Stimulated activated CD4-positive, alpha-beta T cell treated with anti-CD3 and anti-CD28 coated beads, Interleukin-15, amount 100 ng/mL, for 24 hours (primary cell): ENCODE data around the gene MCEMP1.

Source experiments
- DNase-seq: peaks from one replicate; pipeline ENCODE4 v3.0.0-alpha.2; 2020

The MCEMP1 gene

DNA sequence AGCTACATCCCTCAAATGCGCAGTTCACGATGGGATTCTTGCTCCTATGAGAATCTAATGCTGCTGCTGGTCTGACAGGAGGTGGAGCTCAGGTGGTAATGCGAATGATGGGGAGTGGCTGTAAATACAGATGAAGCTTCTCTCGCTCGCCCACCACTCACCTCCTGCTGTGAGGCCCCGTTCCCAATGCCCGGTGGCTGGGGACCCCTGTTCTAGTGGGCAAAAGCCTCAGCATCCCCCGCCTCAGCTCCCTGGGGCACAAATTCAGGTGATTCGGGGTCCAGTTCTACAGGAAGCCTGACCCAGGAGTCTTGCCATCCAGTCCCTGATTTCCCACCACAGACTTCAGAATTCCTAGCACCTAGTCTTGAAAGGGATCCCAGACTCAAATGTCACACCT is 4.4 kb upstream of the MCEMP1 start:
- no peak for DNase-seq

GRCh38 chr19:7674010-7675005 is 2.6 kb upstream of the MCEMP1 start:
- DNase-seq = peak; percentile 63

DNA sequence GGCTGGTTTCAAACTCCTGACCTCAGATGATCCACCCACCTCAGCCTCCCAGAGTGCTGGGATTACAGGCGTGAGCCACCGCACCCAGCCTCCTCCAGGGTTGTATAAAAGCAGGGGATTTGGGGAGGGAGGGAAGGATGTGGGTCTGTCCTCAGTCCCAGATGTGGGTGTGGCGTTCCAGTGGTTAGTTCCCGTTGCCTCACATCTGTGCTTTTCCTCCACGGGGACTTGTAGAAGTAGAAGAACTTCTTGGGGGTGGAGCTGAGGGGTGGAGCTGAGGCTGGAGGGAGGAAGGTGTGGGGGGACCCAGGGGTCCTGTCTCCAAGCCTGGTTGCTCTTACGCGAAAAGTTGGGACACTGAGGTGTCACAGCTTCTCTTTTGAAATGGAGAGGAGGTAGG is 514 bp upstream of the MCEMP1 start:
- no peak for DNase-seq

DNA sequence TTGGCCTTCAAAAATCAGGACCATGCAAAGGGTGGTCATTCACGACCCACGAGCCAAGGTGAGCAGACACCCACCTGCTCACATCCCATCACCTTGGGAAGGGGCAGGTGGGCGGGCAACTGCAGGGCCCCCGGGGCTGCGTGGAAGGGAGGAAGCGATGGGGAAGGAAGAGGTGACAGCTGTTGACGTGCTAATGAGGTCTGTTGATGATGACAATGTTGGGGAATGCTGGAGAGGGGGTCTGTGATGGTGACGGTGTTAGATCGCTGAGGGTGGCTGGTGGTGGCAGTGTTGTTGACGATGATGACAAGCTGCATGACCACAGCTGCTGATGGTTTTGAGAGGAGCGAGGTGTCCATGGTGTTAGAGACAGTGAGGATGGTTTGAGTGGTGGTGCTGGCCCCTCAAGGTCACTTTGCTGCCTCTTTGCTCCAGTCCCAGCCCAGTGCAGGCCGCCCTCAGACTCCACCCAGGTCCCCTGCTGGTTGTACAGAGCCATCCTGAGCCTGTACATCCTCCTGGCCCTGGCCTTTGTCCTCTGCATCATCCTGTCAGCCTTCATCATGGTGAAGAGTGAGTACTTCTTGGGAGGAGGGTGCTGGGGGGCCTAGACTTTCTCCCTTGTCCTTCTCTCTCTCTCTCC is 900 bp downstream of the MCEMP1 start:
- no peak for DNase-seq

DNA sequence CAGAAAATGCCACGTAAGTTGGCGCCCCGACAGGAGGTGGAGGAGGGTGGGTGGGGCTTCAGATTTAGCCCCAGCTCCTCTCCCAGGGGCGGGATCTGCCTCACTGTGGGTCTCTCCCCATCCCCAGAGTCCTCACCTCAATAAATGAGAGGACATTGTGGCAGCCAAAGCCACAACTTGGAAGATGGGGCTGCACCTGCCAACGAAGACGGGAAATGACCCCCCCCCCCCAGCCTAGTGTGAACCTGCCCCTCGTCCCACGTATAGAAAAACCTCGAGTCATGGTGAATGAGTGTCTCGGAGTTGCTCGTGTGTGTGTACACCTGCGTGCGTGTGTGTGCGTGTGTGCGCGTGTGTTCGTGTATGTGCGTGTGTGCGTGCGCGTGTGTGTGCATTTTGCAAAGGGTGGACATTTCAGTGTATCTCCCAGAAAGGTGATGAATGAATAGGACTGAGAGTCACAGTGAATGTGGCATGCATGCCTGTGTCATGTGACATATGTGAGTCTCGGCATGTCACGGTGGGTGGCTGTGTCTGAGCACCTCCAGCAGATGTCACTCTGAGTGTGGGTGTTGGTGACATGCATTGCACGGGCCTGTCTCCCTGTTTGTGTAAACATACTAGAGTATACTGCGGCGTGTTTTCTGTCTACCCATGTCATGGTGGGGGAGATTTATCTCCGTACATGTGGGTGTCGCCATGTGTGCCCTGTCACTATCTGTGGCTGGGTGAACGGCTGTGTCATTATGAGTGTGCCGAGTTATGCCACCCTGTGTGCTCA is 2.3 kb downstream of the MCEMP1 start:
- peak; percentile 77 for DNase-seq

DNA sequence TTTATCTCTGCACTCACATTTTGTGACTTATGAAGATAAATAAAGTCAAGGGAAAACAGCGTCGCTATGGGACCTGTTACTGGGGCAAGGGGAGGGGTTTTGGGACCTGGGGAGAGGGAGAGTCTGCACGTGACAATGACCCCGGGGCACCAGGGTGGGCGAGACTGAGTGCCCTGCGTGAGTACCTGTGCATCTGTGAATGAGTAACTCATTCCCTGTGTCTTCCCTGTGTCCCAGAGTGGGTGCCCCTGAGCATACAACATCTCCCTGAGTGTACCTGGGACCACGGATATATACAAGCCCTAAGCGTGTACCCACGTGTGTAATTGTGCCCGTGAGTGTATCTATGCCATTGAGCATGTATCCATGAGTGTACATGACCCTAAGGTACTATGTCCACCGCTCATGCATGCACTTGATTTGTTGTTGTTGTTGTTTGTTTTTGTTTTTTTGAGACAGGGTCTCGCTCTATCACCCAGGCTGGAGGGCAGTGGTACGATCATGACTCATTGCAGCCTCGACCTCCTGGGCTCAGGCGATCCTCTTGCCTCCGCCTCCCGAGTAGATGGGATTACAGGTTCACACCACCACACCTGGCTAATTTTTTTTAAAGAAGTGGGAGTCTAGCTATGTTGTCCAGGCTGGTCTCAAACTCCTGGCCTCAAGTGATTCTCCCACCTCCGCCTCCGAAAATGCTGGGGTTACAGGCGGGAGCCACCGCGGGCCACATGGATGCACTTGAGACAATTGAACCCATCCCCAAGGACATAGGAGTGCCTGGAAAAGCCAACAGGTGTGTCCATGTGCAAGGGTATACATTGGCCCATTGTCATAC is 3.1 kb downstream of the MCEMP1 start:
- no peak for DNase-seq

- DNase-seq = peak; percentile 89
Observed at GRCh38 chr19:7680606-7681339, 3.9 kb downstream of the MCEMP1 start, which contains the start of gene TRAPPC5. TRAPPC5 (plus strand) TSS chr19:7680833; CDS start chr19:7682254, 1,421 bp downstream.

DNA sequence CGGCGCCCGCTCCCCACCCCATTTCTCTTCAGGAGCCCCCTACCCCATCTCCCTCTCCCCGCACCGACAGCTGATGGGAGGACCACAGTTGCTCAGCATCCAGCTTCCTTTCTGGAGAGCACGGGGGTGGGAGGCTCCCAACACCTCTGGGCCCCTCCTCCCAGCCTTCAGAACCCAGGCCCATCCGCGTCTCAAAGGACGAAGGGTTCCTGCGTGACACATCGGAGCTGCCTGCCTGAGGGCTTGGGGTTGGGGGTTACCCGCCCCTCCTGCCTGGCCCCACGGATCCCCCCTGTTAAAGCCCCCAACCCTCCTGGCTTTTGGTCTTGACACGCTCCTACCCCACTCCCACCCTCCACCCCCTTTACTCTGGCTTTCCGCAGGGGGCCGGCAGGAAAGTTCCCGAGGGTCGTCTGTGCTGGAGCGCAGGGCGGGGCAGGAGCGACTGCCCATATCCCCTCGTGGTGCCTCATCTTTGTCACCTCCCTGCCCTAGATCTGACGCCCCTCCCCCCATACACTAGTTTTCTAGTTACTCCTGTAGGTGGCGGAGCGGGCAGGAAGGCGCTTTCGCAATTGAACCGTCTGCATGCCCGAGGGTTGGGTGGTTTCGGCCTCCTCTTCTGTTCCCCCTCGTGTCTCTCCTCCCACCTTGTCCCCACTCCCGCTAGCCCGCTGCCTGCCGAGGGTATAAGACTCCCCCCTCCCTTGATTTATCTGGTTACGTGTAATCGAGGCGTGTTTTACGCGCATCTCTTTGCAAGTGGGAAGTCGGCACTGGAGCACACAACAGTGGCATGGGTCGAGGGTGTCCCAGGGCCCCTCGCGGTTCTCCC is 4.7 kb downstream of the MCEMP1 start:
- peak; percentile 94 for DNase-seq

- no peak for DNase-seq
Observed at GRCh38 chr19:7682175-7682855, 5.4 kb downstream of the MCEMP1 start.

GRCh38 chr19:7685546-7686445 is 8.9 kb downstream of the MCEMP1 start:
- no peak for DNase-seq

DNA sequence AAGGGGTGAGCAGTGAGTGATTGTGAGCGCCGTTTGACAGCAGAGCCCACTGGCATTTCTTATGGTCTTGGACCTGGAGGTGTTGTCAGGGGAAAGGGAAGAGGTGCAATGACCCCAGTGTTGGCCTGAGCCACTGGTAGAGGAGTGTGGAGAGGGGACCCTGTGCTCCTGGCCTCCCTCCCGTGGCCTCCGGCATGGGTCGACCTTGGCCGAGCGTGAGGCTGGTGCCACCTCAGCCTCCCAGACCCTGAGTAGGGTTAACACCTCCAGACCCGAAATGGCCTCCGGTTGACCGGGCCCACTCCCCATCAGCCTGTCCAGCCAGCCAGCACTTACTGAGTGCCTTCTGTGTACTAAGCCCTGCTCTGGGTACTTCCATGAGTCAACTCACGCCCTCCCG is 10.3 kb downstream of the MCEMP1 start:
- DNase-seq = no peak

DNA sequence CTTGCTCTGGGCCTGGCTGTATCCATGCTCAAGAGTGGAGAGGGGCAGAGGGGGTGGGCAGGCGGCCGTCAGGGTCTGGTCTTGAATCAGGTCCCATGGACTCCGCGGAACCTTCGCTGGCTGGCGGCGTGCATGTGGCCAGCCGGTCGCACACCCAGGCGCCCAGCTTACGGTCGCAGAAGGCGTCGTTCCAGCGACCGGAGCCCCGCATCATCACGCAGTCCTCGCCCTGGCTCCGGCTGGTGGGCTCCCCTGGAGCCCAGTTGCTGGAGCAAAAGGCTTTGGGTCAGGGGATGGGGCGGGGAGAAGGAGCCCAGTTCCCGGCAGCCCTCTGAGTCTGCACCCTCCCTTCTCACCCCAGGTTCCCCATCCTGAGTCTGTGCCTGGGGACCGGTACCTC is 12.3 kb downstream of the MCEMP1 start:
- no peak for DNase-seq

DNA sequence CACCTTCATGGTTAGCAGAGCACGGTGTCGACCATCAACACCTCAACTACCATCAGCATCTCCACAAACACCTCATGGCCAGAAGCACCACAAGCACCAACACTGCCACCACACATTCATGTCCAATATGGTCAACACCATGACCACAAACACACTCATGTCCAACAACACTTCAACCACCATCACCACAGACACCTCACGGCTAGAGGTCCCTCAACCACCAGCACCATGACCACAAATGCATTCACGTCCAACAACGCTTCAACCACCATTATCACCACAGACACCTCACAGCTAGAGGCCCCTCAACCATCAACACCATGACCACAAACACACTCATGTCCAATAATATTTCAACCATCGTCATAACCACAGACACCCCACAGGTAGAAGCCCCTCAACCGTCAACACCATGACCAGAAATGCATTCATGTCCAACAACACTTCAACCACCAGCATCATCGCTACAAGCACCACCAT is 13.9 kb downstream of the MCEMP1 start:
- DNase-seq = no peak

GRCh38 chr19:7691497-7691896 is 14.6 kb downstream of the MCEMP1 start:
- DNase-seq = no peak

GRCh38 chr19:7692417-7693088 is 15.7 kb downstream of the MCEMP1 start:
- DNase-seq = no peak

DNA sequence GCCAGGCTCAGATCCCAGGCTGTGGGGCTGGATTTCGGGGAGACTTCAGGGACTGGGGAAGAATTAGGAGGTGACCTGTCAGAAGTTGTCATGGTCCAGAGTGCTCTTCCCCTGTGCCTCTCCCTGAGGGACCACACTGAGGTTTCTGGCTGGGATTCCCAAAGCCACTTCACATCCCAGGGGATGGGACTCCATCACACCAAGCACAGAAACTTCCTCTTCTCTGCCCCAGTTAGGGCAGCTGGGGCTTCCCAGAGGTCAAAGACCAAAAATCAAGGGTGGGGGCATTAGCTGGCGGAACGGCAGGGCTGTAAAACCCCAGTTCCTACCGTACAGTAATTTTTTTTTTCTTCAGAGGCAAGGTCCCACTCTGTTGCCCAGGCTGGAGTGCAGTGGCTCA is 17.6 kb downstream of the MCEMP1 start:
- DNase-seq = no peak

- no peak for DNase-seq
Observed at GRCh38 chr19:7697721-7698287, 20.9 kb downstream of the MCEMP1 start.

GRCh38 chr19:7698583-7698982 is 21.7 kb downstream of the MCEMP1 start:
- no peak for DNase-seq
